ENCODE results near the gene BPI.
"Not testable (repeated sequence)": the region's sequence is repeated elsewhere in the genome, so short reads cannot be mapped to it uniquely, and the experiment has no call there.

BPI gene

GRCh38 chr20:38308047-38308438 is 4.1 kb downstream of the BPI start:
- no peak overlapping the region for H3K4me3 ChIP-seq (ENCODE audit: control insufficient read depth, low read depth, low read length)
- no peak for TF ChIP-seq CTCF (conservative IDR thresholded peaks at IDR 0.05; ENCODE audit: control insufficient read depth, insufficient read depth, low read depth, low read length)
- peak; percentile 6 for DNase-seq (ENCODE audit: low read depth)

- TF ChIP-seq CTCF (conservative IDR thresholded peaks at IDR 0.05; ENCODE audit: control insufficient read depth, insufficient read depth, low read depth, low read length), result no peak
- DNase-seq (ENCODE audit: low read depth), result no peak
- no peak overlapping the region for H3K4me3 ChIP-seq (ENCODE audit: control insufficient read depth, low read depth, low read length)
These were observed 4.5 kb downstream of the BPI start for GRCh38 chr20:38308447-38308846.

- DNase-seq (ENCODE audit: low read depth), result no peak
- TF ChIP-seq CTCF (conservative IDR thresholded peaks at IDR 0.05; ENCODE audit: control insufficient read depth, insufficient read depth, low read depth, low read length), result no peak
- no peak overlapping the region for H3K4me3 ChIP-seq (ENCODE audit: control insufficient read depth, low read depth, low read length)
These were observed 7.1 kb downstream of the BPI start for GRCh38 chr20:38311091-38311490.

GRCh38 chr20:38311491-38311890 is 7.5 kb downstream of the BPI start:
- no peak overlapping the region for H3K4me3 ChIP-seq (ENCODE audit: control insufficient read depth, low read depth, low read length)
- no peak for TF ChIP-seq CTCF (conservative IDR thresholded peaks at IDR 0.05; ENCODE audit: control insufficient read depth, insufficient read depth, low read depth, low read length)
- no peak for DNase-seq (ENCODE audit: low read depth)

GRCh38 chr20:38313676-38314075 is 9.7 kb downstream of the BPI start:
- no peak for TF ChIP-seq CTCF (conservative IDR thresholded peaks at IDR 0.05; ENCODE audit: control insufficient read depth, insufficient read depth, low read depth, low read length)

GRCh38 chr20:38314350-38314749 is 10.4 kb downstream of the BPI start:
- DNase-seq (ENCODE audit: low read depth); H3K4me3 ChIP-seq (ENCODE audit: control insufficient read depth, low read depth, low read length): not testable (repeated sequence)

More at GRCh38 chr20:38313676-38314075, 9.7 kb downstream of the BPI start:
- H3K4me3 ChIP-seq (ENCODE audit: control insufficient read depth, low read depth, low read length), result no peak overlapping the region
- no peak for DNase-seq (ENCODE audit: low read depth)

GRCh38 chr20:38315290-38315966 is 11.5 kb downstream of the BPI start:
- no peak for TF ChIP-seq CTCF (conservative IDR thresholded peaks at IDR 0.05; ENCODE audit: control insufficient read depth, insufficient read depth, low read depth, low read length)
- no peak overlapping the region for H3K4me3 ChIP-seq (ENCODE audit: control insufficient read depth, low read depth, low read length)
- peak; percentile 36 for DNase-seq (ENCODE audit: low read depth)

Data from fibroblast of mammary gland (primary cell).